Measurements from ENCODE around the gene PDZK1IP1.

DNA sequence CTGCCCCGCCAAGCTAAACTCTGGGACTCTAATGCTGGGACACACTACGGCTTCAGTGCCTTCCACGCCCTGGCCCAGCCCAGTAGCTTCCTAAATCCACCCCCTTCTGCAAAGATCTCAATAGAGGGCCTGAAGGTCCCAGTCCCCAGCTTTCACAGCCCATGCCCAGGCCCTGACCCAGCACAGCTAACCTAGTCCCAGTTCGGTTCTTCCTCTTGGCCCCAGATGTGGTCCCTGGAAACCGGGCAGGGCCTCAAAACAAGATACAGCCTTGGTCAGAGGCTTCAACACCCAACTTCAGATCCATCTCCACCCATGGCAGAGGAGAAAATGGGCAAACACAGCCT lies 646 bp upstream of the PDZK1IP1 start:
- TF ChIP-seq, protein P1, sequence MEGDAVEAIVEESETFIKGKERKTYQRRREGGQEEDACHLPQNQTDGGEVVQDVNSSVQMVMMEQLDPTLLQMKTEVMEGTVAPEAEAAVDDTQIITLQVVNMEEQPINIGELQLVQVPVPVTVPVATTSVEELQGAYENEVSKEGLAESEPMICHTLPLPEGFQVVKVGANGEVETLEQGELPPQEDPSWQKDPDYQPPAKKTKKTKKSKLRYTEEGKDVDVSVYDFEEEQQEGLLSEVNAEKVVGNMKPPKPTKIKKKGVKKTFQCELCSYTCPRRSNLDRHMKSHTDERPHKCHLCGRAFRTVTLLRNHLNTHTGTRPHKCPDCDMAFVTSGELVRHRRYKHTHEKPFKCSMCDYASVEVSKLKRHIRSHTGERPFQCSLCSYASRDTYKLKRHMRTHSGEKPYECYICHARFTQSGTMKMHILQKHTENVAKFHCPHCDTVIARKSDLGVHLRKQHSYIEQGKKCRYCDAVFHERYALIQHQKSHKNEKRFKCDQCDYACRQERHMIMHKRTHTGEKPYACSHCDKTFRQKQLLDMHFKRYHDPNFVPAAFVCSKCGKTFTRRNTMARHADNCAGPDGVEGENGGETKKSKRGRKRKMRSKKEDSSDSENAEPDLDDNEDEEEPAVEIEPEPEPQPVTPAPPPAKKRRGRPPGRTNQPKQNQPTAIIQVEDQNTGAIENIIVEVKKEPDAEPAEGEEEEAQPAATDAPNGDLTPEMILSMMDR (conservative IDR thresholded peaks at IDR 0.05) = no peak
- TF ChIP-seq ZFX (IDR thresholded peaks at IDR 0.05) = no peak

All from C4-2B (cell line).